ENCODE measurements around the gene HMOX2.

GRCh38 chr16:4513086-4513860 is 37.1 kb downstream of the HMOX2 start:
- TF ChIP-seq POLR2A (IDR thresholded peaks at IDR 0.05; ENCODE audit: low read depth, low read length) (no peak; the same call in 1 of the 2 replicates), TAF1 (IDR thresholded peaks at IDR 0.05; ENCODE audit: low read depth, low read length) (no peak), SPI1 (IDR thresholded peaks at IDR 0.05; ENCODE audit: low read depth, low read length) (no peak)
